Measurements from ENCODE around the gene ITGB7. TPM values are rescaled to one million over a fixed set of nuclear protein-coding genes. Genes with fewer than 3 reads are reported as not detected.
A peak's percentile ranks its signal among the peaks of the same experiment; 100 is the strongest.

The ITGB7 gene
- total and polyA plus RNA-seq, 10 of the 15 experiments (the other 5 are each of a cell fraction or from before 2014, with no cell fraction given) = 54.5 to 487 (median 252) TPM

GRCh38 chr12:53180220-53180930 is 26.7 kb downstream of the ITGB7 start, which contains the start of the genes CSAD and ZNF740 (continued):
- TF ChIP-seq STAT3 (IDR thresholded peaks at IDR 0.05; ENCODE audit: low read depth, low read length) (no peak), ZNF384 (IDR thresholded peaks at IDR 0.05; ENCODE audit: borderline replicate concordance, low read depth, low read length) (no peak), ZNF24 (IDR thresholded peaks at IDR 0.05) (no peak), NFXL1 (IDR thresholded peaks at IDR 0.05; ENCODE audit: borderline replicate concordance) (0 out of 2 replicates have a peak, but pooled peaks have one; percentile 79), ESRRA (IDR thresholded peaks at IDR 0.05; ENCODE audit: low read length) (no peak), SMAD5 (IDR thresholded peaks at IDR 0.05; ENCODE audit: low read depth) (0 out of 2 replicates have a peak, but pooled peaks have one; percentile 24), FOXM1 (IDR thresholded peaks at IDR 0.05; ENCODE audit: low read depth, low read length) (peak; percentile 22; the same call in 1 of the 2 replicates), YBX1 (IDR thresholded peaks at IDR 0.05) (no peak), ETV6 (conservative IDR thresholded peaks at IDR 0.05 in 1 of 2, IDR thresholded peaks at IDR 0.05 in 1 of 2; ENCODE audit: borderline replicate concordance in 1 of 2, low read depth in 1 of 2) (peak in 1 of 2 experiments; percentile 62; a peak in 2 of 4 replicates), DPF2 (IDR thresholded peaks at IDR 0.05) (0 out of 2 replicates have a peak, but pooled peaks have one; percentile 71), HDAC6 (IDR thresholded peaks at IDR 0.05; ENCODE audit: unreplicated experiment) (no peak), ZZZ3 (IDR thresholded peaks at IDR 0.05; ENCODE audit: control insufficient read depth, insufficient read length, low read depth) (no peak), NR2C2 (IDR thresholded peaks at IDR 0.05; ENCODE audit: borderline replicate concordance, control insufficient read depth, insufficient read length, low read depth) (peak; percentile 68), SIX5 (IDR thresholded peaks at IDR 0.05; ENCODE audit: low read depth, low read length, severe bottlenecking) (peak; percentile 65), ZBTB11 (CRISPR knock-in tag; IDR thresholded peaks at IDR 0.05) (no peak), ZBED1 (IDR thresholded peaks at IDR 0.05; ENCODE audit: borderline replicate concordance) (no peak), TARDBP (IDR thresholded peaks at IDR 0.05; ENCODE audit: borderline replicate concordance) (peak; percentile 88; the same call in 1 of the 2 replicates), JUND (IDR thresholded peaks at IDR 0.05; ENCODE audit: low read depth, low read length) (peak; percentile 4; the same call in 1 of the 2 replicates), NBN (IDR thresholded peaks at IDR 0.05) (peak; percentile 45; the same call in 1 of the 2 replicates), LARP7 (IDR thresholded peaks at IDR 0.05) (peak; percentile 26; the same call in 1 of the 2 replicates), BRCA1 (IDR thresholded peaks at IDR 0.05; ENCODE audit: low read depth, low read length) (no peak), SP1 (IDR thresholded peaks at IDR 0.05; ENCODE audit: low read depth, low read length) (peak; percentile 36), ZNF217 (IDR thresholded peaks at IDR 0.05) (no peak; the same call in 1 of the 2 replicates)
- TF ChIP-seq, protein P1, sequence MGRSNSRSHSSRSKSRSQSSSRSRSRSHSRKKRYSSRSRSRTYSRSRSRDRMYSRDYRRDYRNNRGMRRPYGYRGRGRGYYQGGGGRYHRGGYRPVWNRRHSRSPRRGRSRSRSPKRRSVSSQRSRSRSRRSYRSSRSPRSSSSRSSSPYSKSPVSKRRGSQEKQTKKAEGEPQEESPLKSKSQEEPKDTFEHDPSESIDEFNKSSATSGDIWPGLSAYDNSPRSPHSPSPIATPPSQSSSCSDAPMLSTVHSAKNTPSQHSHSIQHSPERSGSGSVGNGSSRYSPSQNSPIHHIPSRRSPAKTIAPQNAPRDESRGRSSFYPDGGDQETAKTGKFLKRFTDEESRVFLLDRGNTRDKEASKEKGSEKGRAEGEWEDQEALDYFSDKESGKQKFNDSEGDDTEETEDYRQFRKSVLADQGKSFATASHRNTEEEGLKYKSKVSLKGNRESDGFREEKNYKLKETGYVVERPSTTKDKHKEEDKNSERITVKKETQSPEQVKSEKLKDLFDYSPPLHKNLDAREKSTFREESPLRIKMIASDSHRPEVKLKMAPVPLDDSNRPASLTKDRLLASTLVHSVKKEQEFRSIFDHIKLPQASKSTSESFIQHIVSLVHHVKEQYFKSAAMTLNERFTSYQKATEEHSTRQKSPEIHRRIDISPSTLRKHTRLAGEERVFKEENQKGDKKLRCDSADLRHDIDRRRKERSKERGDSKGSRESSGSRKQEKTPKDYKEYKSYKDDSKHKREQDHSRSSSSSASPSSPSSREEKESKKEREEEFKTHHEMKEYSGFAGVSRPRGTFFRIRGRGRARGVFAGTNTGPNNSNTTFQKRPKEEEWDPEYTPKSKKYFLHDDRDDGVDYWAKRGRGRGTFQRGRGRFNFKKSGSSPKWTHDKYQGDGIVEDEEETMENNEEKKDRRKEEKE (IDR thresholded peaks at IDR 0.05) = no peak
- TF ChIP-seq, protein P2, sequence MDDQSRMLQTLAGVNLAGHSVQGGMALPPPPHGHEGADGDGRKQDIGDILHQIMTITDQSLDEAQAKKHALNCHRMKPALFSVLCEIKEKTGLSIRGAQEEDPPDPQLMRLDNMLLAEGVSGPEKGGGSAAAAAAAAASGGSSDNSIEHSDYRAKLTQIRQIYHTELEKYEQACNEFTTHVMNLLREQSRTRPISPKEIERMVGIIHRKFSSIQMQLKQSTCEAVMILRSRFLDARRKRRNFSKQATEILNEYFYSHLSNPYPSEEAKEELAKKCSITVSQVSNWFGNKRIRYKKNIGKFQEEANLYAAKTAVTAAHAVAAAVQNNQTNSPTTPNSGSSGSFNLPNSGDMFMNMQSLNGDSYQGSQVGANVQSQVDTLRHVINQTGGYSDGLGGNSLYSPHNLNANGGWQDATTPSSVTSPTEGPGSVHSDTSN (IDR thresholded peaks at IDR 0.05; ENCODE audit: insufficient replicate concordance, low read depth, low read length) = peak; percentile 38

Measured in GM12878 (cell line).